NAMALWA (cell line): ENCODE measurements around the gene ATG7.
"Not testable (repeated sequence)": the region's sequence is repeated elsewhere in the genome, so short reads cannot be mapped to it uniquely, and the experiment has no call there.

Experiments
- DNase-seq: peaks from one replicate; pipeline ENCODE4 v3.0.0-alpha.2; 2015; ENCODE audit warnings: low spot score

ATG7 gene

DNA sequence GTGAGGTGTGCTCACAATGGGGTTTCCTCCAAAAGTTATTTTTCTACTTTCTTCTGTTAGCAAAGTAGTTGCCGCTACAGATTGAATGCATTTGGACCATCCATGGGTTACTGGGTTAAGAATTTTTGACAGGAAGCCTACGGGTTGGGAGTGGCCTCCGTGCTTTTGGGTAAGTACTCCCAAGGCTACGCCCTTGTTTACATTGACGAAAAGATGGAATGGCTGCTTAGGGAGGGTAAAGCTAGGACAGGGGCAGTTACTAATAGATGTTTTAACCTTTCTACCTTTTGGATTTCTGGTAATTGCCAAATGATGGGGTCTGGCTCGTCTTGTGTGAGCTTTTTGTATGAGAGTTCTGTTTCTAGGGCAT, 20.4 kb upstream of the ATG7 start:
- no peak for DNase-seq

- no peak for DNase-seq
Measured at GRCh38 chr3:11254876-11255275, 17.3 kb upstream of the ATG7 start.

- not testable (repeated sequence) for DNase-seq
Measured at GRCh38 chr3:11255537-11255936, 16.7 kb upstream of the ATG7 start.

- DNase-seq = no peak
Measured at GRCh38 chr3:11258958-11259357, 13.2 kb upstream of the ATG7 start.

GRCh38 chr3:11260460-11260859, 11.7 kb upstream of the ATG7 start:
- no peak for DNase-seq

DNA sequence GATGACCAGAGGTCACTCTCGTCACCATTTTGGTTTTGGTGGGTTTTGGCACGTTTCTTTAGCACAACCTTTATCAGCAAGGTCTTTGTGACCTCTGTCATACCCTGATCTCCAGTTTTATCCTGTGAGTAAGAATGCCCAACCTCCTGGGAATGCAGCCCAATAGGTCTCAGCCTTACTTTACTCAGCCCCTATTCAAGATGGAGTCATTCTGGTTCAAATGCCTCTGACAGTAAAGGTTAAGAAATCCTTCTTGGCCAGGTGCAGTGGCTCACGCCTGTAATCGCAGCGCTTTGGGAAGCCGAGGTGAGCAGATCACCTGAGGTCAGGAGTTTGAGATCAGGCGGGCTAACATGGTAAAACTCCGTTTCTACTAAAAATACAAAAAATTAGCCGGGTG, 3.2 kb upstream of the ATG7 start:
- no peak for DNase-seq

DNA sequence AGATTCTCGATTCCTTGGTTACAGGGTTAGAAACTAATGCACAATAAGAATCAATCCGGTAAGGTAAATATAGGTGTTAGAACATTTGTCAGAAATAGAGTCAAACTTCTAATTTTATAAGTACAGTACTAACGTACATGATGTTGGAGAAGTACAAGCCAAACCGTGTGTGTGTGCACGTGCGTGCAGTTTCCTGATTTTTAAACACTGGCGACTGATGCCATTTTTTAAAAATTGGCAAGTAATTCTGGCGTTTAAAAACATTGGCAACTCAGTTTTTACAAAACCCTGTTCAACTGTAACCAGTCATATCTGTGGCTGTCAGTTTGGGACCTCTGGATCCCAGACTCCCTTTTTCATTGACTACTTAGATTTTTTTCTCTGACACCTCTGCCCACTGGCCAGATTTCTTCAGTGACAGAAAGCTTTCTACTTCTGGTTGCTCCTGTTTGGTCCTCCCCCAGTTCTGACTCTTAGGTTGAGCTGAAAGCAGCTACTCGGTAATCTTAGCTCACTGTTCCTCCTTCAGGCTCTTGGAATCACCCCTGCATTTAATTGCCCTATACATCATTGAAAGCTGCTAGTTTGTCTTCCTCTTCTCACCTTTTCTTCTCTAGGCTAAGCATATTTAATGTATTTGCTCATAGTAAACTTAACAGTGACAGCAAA, 843 bp downstream of the ATG7 start:
- peak; percentile 44 for DNase-seq

GRCh38 chr3:11273891-11274291, 1.7 kb downstream of the ATG7 start:
- DNase-seq = no peak

DNA sequence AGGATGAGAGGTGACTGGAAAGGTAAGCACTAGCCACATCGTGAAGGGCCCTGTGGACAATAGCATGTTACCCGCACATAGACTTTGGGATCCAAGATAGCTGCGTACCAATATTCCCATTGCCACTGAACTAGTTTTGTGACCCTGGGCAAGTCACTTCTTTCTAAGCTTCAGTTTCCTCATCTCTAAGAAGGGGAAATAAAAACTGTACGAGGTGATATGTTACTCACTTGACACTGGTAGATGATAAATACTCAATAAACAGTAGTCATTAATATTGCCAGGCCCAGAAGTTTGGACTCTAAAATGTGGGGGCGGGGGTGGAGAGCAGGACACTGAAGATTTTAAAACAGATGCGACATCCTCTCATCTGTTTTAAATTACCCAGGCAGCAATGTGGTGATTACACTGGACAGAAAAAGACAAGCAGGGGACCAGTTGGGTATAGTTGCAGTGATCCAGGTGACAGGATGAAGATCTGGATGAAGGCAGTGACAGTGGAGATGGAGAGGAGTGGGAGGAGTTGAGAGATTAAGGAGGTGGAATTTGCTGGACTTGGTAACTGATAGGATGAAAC, 2.5 kb downstream of the ATG7 start:
- DNase-seq = no peak

GRCh38 chr3:11275926-11276325, 3.7 kb downstream of the ATG7 start:
- DNase-seq = no peak

DNA sequence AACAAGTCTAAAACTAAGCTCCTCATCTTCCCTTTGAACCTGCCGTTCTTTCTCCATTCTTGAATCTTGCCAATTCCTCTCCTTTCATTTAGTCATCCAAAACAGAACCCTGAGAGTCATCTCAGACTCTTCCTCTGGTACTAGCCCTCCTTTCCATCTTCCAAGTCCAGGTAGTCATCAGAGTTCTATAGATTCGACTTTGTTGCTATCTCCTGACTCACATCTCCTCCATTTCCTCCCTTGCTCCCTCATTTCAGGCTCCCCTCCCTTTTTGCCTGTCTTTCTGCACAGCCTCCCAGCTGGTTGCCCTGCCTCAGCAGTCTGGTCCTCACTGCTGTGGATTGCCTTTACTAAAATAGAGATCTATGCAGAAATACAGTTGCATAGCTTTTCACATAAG, 4.7 kb downstream of the ATG7 start:
- no peak for DNase-seq

GRCh38 chr3:11282250-11283138, 10.3 kb downstream of the ATG7 start:
- no peak for DNase-seq

GRCh38 chr3:11283139-11283475, 10.9 kb downstream of the ATG7 start:
- DNase-seq = no peak

GRCh38 chr3:11284011-11284410, 11.8 kb downstream of the ATG7 start:
- DNase-seq = no peak

- DNase-seq = no peak
Measured at GRCh38 chr3:11285471-11285870, 13.3 kb downstream of the ATG7 start.

GRCh38 chr3:11287404-11287803, 15.2 kb downstream of the ATG7 start:
- DNase-seq = no peak

GRCh38 chr3:11288021-11288491, 15.9 kb downstream of the ATG7 start:
- no peak for DNase-seq

DNA sequence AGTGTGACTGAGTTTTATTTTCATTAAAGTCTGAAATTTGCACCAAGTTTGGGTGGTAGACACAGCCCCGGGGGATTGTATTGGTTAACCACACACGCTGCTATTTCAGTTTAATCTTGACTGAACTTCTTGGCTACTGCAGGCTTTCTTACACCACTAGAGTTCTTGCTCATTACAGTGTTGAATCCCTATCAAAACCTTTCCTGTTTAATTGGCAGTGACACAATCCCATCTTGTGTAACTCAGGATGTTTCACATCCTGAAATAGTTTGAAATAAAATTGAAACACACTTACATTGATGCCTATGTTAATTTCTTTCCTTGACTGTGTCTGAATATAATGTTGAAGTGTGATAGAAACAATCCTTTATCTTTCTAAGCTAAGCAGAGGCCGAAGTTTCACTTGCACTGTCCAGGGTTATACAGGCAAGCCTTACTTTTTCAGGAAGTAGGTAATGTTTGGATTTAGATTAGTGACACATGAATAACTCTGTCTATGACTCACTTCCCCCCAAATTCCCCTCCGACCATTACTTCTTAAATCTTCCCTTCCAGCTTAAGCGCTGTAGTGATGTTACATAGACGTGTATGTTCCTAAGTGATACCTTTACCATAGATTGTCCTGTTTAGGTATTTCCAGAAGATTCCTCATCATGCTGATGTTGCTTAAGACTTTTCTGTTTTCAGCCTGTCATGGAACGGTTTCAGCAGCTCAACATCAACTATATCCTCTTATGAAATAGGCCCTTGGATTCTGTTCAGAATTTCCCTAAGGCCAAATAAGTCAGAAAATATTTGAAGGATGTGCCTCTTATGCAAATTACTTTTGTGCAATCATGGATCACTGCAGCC, 16.8 kb downstream of the ATG7 start:
- peak; percentile 43 for DNase-seq

GRCh38 chr3:11289864-11290263, 17.7 kb downstream of the ATG7 start:
- DNase-seq = no peak

DNA sequence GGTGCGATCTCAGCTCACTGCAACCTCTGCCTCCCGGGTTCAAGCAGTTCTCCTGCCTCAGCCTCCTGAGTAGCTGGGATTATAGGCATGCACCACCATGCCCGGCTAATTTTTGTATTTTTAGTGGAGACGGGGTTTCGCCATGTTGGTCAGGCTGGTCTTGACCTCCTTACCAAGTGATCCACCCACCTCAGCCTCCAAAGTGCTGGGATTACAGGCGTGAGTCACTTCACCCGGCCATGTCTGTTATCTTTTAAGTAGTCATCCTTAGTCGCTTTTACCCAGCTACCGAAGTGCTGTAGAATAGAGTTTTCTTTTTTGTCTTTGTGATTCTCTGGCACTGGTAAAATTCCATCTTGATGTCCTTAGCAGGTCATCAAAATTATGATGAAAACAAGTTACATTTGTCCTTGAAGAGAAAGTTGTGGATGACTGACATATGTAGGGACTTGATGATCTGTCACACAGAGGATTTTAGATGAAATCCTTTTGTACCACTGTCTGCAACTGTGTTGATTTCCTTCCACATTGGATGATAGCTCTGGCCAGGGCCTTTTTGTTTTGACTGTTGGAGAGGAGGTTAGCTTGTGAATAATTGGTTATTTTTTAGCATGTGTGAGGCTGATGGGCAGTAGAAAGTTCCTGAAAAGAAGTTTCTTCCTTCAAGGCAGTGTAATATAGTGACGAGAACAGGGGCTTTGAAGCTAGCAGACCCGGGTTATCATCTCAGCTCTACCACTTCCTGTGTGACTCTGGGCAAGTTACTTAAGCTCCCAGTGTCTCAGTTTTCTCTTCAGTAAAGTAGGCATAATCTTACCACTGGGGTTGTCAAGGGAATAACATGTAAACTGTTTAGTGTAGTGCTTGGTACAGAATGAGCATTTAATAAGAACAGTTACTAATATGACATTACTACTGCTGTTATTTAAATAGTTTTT, 18.8 kb downstream of the ATG7 start:
- no peak for DNase-seq

DNA sequence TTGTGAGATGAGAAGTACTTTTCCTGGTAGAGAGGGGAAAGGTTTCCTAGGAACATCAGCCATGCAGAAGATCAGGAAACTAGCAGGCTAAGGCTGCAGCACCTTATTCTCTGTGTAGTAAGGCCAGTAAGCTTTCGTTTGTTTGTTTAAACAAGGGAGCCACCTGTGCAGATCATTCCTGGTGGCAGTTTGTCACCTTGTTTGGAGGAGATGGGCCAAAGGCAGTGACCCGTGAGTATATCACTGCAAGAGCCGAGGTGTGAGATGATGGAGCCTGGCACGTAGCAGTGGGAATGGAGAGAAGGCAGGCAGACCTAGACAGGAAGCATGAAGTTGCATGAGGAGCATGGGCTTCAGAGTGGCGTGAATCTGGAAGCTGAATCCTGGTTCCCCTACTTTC, 19.6 kb downstream of the ATG7 start:
- DNase-seq = no peak
